Panc1 (cell line): ENCODE measurements around the gene MATN4.

Source experiments
- CTCF ChIP-seq: fragments of 450-650 bp; IDR thresholded peaks from 2 replicates; pipeline ENCODE4 v1.5.1; 2017; ENCODE audit warnings: mild to moderate bottlenecking
- POLR2AphosphoS5 ChIP-seq: IDR thresholded peaks from 2 replicates; pipeline ENCODE4 v1.6.1; 2012; ENCODE audit warnings: mild to moderate bottlenecking, low read depth, low read length, moderate library complexity
- REST ChIP-seq, 2 experiments: IDR thresholded peaks; 2 replicates each; pipeline ENCODE4 v1.6.1; 2011 to 2012; ENCODE audit warnings: low read depth in 2 of 2, control low read depth in 1 of 2, low read length in 1 of 2, mild to moderate bottlenecking in 1 of 2, moderate library complexity in 1 of 2; ENCODE audit not compliant: insufficient read depth in 1 of 2
- TCF7L2 ChIP-seq: IDR thresholded peaks from 2 replicates; pipeline ENCODE4 v1.6.1; 2011; ENCODE audit warnings: mild to moderate bottlenecking, low read depth, low read length, inconsistent platforms

GRCh38 chr20:45268531-45268930 is 39.6 kb downstream of the MATN4 start:
- TF ChIP-seq CTCF (no peak), POLR2AphosphoS5 (no peak), REST (IDR thresholded peaks at IDR 0.05; ENCODE audit: insufficient read depth in 1 of 2, low read depth in 2 of 2, low read length in 1 of 2) (no peak), TCF7L2 (no peak)
